AG09319 (cell line): ENCODE measurements around the gene CFAP54.

Experiments used
- DNase-seq: peaks from one replicate; pipeline ENCODE4 v3.0.0-alpha.2; 2010; ENCODE audit warnings: low read depth; ENCODE audit errors: extremely low read depth
- CTCF ChIP-seq: IDR thresholded peaks from 2 replicates; pipeline ENCODE4 v1.5.1; 2011; ENCODE audit warnings: low read depth, mild to moderate bottlenecking, inconsistent platforms, low read length, moderate library complexity

CFAP54 gene

GRCh38 chr12:96752211-96752610 is 262.8 kb downstream of the CFAP54 start:
- TF ChIP-seq CTCF, result no peak
- DNase-seq, result no peak

GRCh38 chr12:96766232-96766631 is 276.9 kb downstream of the CFAP54 start:
- no peak for DNase-seq
- no peak; the same call in 1 of the 2 replicates for TF ChIP-seq CTCF

- TF ChIP-seq CTCF, result no peak
- DNase-seq, result no peak
Observed at GRCh38 chr12:96769400-96769799, 280.0 kb downstream of the CFAP54 start.

- no peak for TF ChIP-seq CTCF
Observed at GRCh38 chr12:96770219-96771102, 281.1 kb downstream of the CFAP54 start.

GRCh38 chr12:96773031-96773430 is 283.7 kb downstream of the CFAP54 start:
- DNase-seq, result no peak
- TF ChIP-seq CTCF, result no peak

More at GRCh38 chr12:96770219-96771102, 281.1 kb downstream of the CFAP54 start:
- DNase-seq, result no peak

GRCh38 chr12:96774496-96775256 is 285.3 kb downstream of the CFAP54 start:
- no peak for TF ChIP-seq CTCF
- no peak for DNase-seq

- no peak for TF ChIP-seq CTCF
- DNase-seq, result no peak
Observed at GRCh38 chr12:96776908-96777307, 287.5 kb downstream of the CFAP54 start.
